Activated T-helper 2 cell treated with anti-CD3 and anti-CD28 coated beads, Interferon-gamma antibody, Interleukin-2, Interleukin-4, amounts not matched to agents 10 μg/mL and 5 μg/mL and 100 μg/mL, durations not matched to agents 14 hours and 24 hours and 36 hours (primary cell): ENCODE data around the gene PDE4B. TPM values are rescaled to one million over a fixed set of nuclear protein-coding genes. Genes with fewer than 3 reads are reported as not detected.

Experiments used
- DNase-seq: peaks from one replicate; pipeline ENCODE4 v3.0.0; 2021; ENCODE audit warnings: low spot score
- H3K27ac Mint-ChIP-seq: one replicate; pipeline ENCODE4 v1.8.0; 2021; ENCODE audit warnings: mixed read lengths
- H3K27me3 Mint-ChIP-seq: one replicate; pipeline ENCODE4 v1.8.0; 2021; ENCODE audit warnings: low read depth, mixed read lengths
- H3K36me3 Mint-ChIP-seq: one replicate; pipeline ENCODE4 v1.8.0; 2021; ENCODE audit warnings: low read depth, mixed read lengths
- H3K4me1 Mint-ChIP-seq: one replicate; pipeline ENCODE4 v1.8.0; 2021; ENCODE audit warnings: low read depth, mixed read lengths
- H3K4me3 Mint-ChIP-seq: one replicate; pipeline ENCODE4 v1.8.0; 2021; ENCODE audit warnings: low read depth, mild to moderate bottlenecking, moderate library complexity, mixed read lengths
- H3K9me3 Mint-ChIP-seq: one replicate; pipeline ENCODE4 v1.8.0; 2021; ENCODE audit warnings: mixed read lengths
- intact Hi-C: fragments of 100-400 bp; cut with micrococcal nuclease; formaldehyde crosslinking; loops from one replicate; pipeline ENCODE4 v1.15.1; 2023
- total RNA-seq: library from RNA; stranded (reverse); gene quantifications from 2 replicates; pipeline ENCODE4 v1.2.3, GENCODE V29; 2022

PDE4B gene
- total RNA-seq, 1 donor from 2014 or later, result 14.0 TPM

DNA sequence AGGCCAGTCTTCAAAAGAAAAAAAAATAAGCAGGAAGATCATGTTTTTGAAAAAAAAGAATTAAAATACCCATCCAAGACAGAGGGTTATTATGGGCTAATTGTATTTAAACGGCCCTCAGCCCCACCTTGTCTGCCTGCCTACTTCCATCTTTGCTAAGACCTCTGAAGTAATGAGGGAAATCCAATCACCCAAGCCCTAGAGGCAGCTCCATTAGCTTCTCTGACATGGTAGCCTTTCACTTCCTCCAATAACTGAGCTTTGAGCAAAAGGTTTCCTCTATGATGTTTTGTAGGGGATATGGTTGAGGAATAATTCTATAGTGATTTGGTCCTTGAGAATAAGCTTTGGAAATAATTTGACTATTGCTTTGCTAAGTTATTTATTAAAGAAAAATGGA is 563.1 kb downstream of the PDE4B start:
- H3K36me3 Mint-ChIP-seq, result peaks cover 69% of the 10 kb centered on the region
- no peaks in the 10 kb centered on the region for H3K9me3 Mint-ChIP-seq
- H3K4me1 Mint-ChIP-seq, result peaks cover 56% of the 10 kb centered on the region
- peaks cover 3% of the 10 kb centered on the region for H3K27me3 Mint-ChIP-seq
- no peak overlapping the region for H3K27ac Mint-ChIP-seq
- H3K4me3 Mint-ChIP-seq, result no peak overlapping the region
- DNase-seq, result no peak
- intact Hi-C loops, result loop anchor here (10.0 kb wide), 1 partner anchor 401 kb away; no protein-coding TSS in a partner anchor

DNA sequence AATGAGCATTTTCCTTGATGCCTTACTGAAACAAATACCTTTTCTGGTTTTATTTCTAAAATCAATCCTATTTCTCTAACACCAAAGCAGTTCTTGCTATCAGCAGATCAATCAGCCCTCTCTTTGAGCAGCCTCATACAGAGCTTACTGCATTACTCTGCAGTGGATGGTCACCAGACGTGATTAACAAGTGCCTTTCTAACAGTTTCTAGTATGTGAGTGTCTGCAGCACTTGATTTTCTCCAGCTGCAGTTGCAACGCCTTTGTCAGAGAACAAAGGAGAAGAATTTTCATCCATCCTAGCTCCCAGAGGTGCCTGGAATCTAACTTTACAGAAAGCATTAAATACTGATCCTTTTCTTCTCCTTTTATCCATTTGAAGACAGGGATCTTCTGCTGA is 563.9 kb downstream of the PDE4B start:
- no peak overlapping the region for H3K27ac Mint-ChIP-seq
- intact Hi-C loops, result loop anchor here (1.0 to 10.0 kb wide), 2 partner anchors 14 to 402 kb away; no protein-coding TSS in a partner anchor
- H3K27me3 Mint-ChIP-seq, result peaks cover 3% of the 10 kb centered on the region
- peaks cover 72% of the 10 kb centered on the region for H3K36me3 Mint-ChIP-seq
- no peak overlapping the region for H3K4me3 Mint-ChIP-seq
- peaks cover 48% of the 10 kb centered on the region for H3K4me1 Mint-ChIP-seq
- H3K9me3 Mint-ChIP-seq, result no peaks in the 10 kb centered on the region
- no peak for DNase-seq

DNA sequence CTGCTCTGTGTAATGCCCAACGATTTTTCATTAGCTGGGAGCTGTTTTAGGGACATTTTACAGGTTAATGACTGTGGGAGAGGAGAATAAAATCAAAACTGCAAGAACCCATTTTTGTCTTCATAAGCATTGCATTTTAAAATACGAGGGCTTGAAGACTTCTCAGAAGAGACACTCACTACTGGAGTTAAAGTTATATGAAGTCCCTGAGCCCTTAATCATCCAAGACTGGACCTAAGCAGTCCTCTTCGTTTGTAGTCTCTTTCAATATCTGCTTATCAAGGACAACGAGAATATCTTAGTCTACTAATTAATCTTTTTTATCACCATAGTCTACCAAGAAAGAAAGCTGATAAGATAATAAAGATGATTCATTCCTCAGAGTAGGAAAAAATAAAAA is 564.3 kb downstream of the PDE4B start:
- H3K27ac Mint-ChIP-seq, result no peak overlapping the region
- peaks cover 74% of the 10 kb centered on the region for H3K36me3 Mint-ChIP-seq
- peaks cover 3% of the 10 kb centered on the region for H3K27me3 Mint-ChIP-seq
- intact Hi-C loops, result loop anchor here (1.0 to 10.0 kb wide), 2 partner anchors 13 to 402 kb away; no protein-coding TSS in a partner anchor
- no peak for DNase-seq
- peaks cover 44% of the 10 kb centered on the region for H3K4me1 Mint-ChIP-seq
- H3K9me3 Mint-ChIP-seq, result no peaks in the 10 kb centered on the region
- H3K4me3 Mint-ChIP-seq, result no peak overlapping the region

DNA sequence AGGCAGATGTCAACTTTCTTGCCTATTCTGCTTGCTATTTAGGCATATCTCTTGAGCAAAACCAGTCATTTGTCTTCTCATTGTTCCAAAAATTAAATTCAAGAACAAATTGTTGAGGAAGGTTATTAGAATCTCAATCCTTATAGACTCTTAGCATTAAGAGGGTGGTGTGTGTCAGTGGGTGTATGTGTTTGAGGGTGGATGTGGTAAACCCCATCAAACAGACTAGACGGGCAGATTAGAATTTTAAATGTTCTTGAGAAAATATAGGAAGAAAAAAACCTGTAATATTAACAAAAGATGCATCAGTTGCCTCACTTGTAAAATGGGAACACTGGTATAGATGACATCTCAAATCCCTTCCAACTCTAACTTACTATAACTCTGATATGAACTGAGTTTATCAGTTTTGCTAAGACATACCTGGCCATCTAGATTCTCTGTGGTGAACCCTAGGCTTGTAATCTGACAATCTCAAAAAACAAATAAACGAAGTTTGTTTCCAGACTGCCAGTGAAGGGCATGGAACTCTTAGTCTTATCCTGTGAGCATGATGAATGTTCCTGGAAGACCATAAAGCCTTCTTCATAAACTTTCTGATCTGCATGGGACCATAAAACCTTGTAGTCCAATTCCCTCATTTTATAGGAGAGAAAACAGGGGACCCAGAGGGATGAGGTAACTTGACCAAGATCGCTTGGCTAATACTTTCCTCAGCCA is 564.9 kb downstream of the PDE4B start:
- no peaks in the 10 kb centered on the region for H3K9me3 Mint-ChIP-seq
- peaks cover 3% of the 10 kb centered on the region for H3K27me3 Mint-ChIP-seq
- DNase-seq, result no peak
- no peak overlapping the region for H3K27ac Mint-ChIP-seq
- peak overlapping the region; percentile 5 for H3K4me3 Mint-ChIP-seq
- intact Hi-C loops, result loop anchor here (1.0 to 10.0 kb wide), 2 partner anchors 13 to 403 kb away; no protein-coding TSS in a partner anchor
- H3K4me1 Mint-ChIP-seq, result peaks cover 41% of the 10 kb centered on the region
- H3K36me3 Mint-ChIP-seq, result peaks cover 75% of the 10 kb centered on the region

DNA sequence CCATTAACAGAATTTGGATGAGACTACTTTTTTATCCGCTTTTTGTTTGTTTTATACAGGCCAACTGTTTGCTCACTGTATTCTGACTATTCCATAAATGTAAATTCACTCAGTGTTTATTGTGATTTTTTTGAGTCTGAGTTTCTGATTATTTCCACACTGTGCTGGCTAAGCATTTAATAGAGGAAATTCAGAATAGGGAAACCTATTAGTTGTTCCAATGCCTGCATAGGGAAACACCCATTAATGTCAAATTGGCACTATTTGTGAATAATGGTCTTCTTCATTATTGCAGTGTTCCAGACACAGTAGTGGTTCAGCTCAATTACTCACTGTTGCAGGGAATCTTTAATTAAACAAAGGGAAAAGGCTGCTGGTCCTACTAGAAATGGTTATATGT is 566.6 kb downstream of the PDE4B start:
- intact Hi-C loops, result loop anchor here (10.0 kb wide), 1 partner anchor 404 kb away; no protein-coding TSS in a partner anchor
- Mint-ChIP-seq H3K27ac (no peak overlapping the region), H3K9me3 (no peaks in the 10 kb centered on the region), H3K4me1 (peaks cover 33% of the 10 kb centered on the region), H3K36me3 (peaks cover 78% of the 10 kb centered on the region), H3K4me3 (no peak overlapping the region), H3K27me3 (peaks cover 3% of the 10 kb centered on the region)
- no peak for DNase-seq

DNA sequence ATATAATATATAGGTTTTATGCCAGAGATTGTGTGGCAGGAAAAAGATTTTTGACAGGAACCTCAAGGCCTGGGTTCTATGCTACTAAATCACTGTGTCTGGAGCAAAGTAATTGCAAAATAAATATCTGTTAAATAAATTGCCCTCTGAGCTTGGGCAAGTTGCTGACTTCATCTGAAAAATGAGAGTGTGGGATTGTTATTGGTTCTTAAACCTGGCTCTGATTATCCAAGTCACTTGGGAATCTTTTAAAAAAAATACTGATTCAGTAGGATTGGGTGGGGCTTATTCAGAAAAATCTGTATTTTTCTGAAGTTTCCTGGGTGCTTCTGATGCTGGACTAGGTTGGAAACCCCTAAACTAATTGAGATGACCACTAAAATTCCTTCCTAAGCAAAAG is 567.1 kb downstream of the PDE4B start:
- H3K9me3 Mint-ChIP-seq, result no peaks in the 10 kb centered on the region
- H3K27ac Mint-ChIP-seq, result no peak overlapping the region

DNA sequence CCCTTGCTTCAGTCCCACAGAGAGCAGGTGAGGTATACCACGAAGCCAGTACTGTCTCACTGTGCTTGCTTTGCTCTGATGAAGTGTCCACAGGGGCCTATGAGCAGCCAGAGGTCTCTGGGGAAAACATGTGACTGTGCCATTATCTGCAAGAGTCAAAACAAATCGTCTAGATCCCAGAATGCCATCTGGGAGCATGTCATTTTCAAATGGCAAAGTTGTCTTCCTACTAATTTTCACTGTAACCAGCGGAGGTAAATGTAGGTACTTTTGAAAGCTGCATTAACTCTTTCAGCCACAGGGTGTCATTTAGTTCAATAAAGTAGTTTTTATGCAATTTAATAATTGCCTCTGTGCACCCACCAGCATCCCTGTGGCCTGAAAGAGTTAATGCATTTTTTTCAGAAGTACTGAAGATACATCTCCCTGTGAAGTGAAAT is 567.6 kb downstream of the PDE4B start:
- DNase-seq, result no peak
- intact Hi-C loops, result no loop called here
- Mint-ChIP-seq H3K4me3 (no peak overlapping the region), H3K4me1 (peaks cover 40% of the 10 kb centered on the region), H3K9me3 (no peaks in the 10 kb centered on the region), H3K36me3 (peaks cover 82% of the 10 kb centered on the region), H3K27ac (no peak overlapping the region), H3K27me3 (peaks cover 3% of the 10 kb centered on the region)

More for the DNA sequence above, 567.1 kb downstream of the PDE4B start:
- DNase-seq, result no peak
- intact Hi-C loops, result loop anchor here (10.0 kb wide), 1 partner anchor 405 kb away; no protein-coding TSS in a partner anchor
- H3K4me1 Mint-ChIP-seq, result peaks cover 38% of the 10 kb centered on the region
- no peak overlapping the region for H3K4me3 Mint-ChIP-seq
- peaks cover 79% of the 10 kb centered on the region for H3K36me3 Mint-ChIP-seq
- H3K27me3 Mint-ChIP-seq, result peaks cover 3% of the 10 kb centered on the region

DNA sequence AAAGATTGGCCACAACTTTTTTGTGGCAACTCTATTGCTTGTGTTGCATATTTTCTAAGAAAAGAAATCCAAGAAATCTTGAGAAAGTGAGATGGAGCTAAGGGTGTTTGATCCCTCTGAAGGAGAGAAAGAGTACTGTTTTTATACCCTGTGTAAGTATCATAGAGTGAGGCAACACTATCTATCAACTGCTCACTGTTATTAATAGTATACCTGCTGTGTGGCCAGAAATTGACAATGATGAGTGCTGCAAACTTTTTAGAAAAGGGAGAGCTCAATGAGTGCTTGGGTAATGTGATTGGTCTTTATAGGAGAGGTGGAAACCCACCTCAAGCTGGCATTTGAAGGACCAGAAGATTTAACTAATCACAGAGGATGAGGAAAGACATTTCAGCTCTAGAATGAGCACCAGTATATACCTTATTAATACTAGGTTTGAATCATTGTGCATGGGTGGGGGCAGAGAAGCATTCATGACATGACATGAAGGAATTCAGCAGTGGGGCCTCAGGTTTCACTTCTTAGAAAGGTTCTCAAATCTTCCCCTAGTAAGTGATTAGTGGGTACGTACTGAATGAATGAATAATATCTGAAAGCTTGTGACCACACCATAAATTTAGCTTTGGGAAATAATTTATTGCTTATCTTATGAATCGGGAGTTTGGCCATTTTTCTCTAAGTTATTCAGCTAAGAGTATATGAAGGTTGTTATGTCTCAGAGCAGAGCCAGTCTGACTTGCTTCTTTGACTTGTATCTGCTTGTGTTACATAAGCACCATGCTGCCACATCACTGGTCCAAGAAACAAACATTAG is 572.1 kb downstream of the PDE4B start:
- Mint-ChIP-seq H3K9me3 (no peaks in the 10 kb centered on the region), H3K36me3 (peaks cover 88% of the 10 kb centered on the region), H3K4me1 (peaks cover 39% of the 10 kb centered on the region), H3K27me3 (no peaks in the 10 kb centered on the region), H3K4me3 (no peak overlapping the region), H3K27ac (no peak overlapping the region)
- intact Hi-C loops, result no loop called here
- no peak for DNase-seq

DNA sequence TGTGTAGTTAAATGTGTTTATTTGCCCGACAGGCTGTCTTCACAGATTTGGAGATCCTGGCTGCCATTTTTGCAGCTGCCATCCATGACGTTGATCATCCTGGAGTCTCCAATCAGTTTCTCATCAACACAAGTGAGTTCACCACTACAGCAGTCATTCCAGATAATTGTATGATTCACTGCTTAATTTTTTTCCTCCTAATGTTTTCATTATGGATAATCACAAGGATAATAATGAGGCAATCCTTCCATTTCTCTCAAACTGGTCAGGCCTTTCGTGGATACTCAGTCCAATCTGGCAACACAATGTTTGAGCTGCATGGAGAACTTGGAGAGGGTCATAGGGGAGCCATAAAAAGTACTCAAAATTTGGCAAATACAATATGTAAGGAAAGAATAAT is 572.9 kb downstream of the PDE4B start:
- Mint-ChIP-seq H3K36me3 (peaks cover 88% of the 10 kb centered on the region), H3K4me1 (peaks cover 44% of the 10 kb centered on the region), H3K27me3 (no peaks in the 10 kb centered on the region), H3K9me3 (no peaks in the 10 kb centered on the region), H3K4me3 (no peak overlapping the region), H3K27ac (no peak overlapping the region)
- intact Hi-C loops, result no loop called here
- DNase-seq, result no peak

DNA sequence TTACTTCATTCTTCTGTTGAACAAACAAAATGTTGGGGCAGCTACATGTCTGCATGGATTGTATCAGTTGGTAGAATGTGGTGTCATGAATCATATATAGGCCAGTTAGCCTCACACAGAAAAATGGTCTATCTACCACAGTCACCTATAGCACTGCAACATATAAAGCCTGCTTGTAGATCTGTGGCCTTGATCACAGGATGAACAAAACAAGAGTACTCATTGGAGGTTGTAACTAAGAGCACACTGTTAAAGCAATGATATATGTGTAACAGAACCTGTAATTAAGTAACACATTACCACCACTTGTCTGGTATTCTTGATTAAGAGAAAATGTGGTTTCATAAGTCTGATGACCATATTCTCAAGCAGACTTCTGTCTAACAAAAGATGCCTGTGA is 573.9 kb downstream of the PDE4B start:
- no peak overlapping the region for H3K4me3 Mint-ChIP-seq
- intact Hi-C loops, result no loop called here
- no peaks in the 10 kb centered on the region for H3K9me3 Mint-ChIP-seq
- peaks cover 91% of the 10 kb centered on the region for H3K36me3 Mint-ChIP-seq
- DNase-seq, result no peak
- H3K27me3 Mint-ChIP-seq, result no peaks in the 10 kb centered on the region
- peak overlapping the region; percentile 3 for H3K27ac Mint-ChIP-seq
- H3K4me1 Mint-ChIP-seq, result peaks cover 52% of the 10 kb centered on the region

DNA sequence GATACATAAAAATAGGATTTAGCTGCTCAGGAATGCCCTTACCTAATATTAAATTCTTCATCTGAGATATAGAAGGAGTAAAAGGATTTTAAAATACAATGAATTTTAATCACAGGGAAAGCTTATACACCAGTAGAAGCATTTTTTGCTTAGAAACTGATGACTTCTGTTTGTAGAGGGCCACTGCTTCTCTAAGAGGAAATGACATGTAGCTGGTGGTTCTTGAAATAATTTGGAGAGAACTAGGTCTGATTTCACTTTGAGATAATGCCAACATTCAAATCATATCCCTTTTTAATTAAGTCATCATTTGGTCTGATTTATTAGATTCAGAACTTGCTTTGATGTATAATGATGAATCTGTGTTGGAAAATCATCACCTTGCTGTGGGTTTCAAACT is 574.7 kb downstream of the PDE4B start:
- H3K4me1 Mint-ChIP-seq, result peaks cover 59% of the 10 kb centered on the region
- intact Hi-C loops, result no loop called here
- peak overlapping the region; percentile 28 for H3K27ac Mint-ChIP-seq

DNA sequence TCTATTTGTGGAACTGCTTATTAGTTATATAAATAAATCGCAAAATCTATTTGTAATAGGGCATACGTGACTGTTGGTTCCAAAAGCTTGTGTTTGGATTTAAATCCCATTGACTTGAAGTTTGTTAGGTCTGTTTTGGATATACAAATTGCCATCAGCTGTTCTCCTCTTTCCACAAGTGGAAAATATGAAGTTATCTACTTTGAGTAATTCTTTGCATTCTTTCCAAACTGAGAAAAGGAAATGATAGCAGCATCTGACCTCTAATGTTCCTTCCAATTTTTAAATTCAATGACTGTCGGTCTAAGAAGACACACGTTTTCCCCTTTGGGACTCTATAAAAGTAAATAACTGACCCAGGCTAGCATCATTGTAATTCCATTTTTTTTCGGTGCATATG is 575.6 kb downstream of the PDE4B start:
- DNase-seq, result no peak
- Mint-ChIP-seq H3K27ac (no peak overlapping the region), H3K27me3 (no peaks in the 10 kb centered on the region), H3K4me1 (peaks cover 66% of the 10 kb centered on the region), H3K36me3 (peaks cover 91% of the 10 kb centered on the region), H3K9me3 (no peaks in the 10 kb centered on the region), H3K4me3 (no peak overlapping the region)
- intact Hi-C loops, result no loop called here

More for the DNA sequence above, 574.7 kb downstream of the PDE4B start:
- no peak for DNase-seq
- peaks cover 91% of the 10 kb centered on the region for H3K36me3 Mint-ChIP-seq
- H3K4me3 Mint-ChIP-seq, result no peak overlapping the region
- no peaks in the 10 kb centered on the region for H3K9me3 Mint-ChIP-seq
- no peaks in the 10 kb centered on the region for H3K27me3 Mint-ChIP-seq
